K562 (cell line): ENCODE data around the gene CLCF1. TPM values are rescaled to one million over a fixed set of nuclear protein-coding genes. Genes with fewer than 3 reads are reported as not detected.

Source experiments
- FOXK2 ChIP-seq, 2 experiments: fragments of 450-650 bp; IDR thresholded peaks in 1 of 2; conservative IDR thresholded peaks in 1 of 2; 2 replicates each; pipeline ENCODE4 v1.6.1; 2016; ENCODE audit warnings: low read depth in 2 of 2, mild to moderate bottlenecking in 1 of 2
- IFI16 ChIP-seq: fragments of 250-450 bp; sonication (Bioruptor Pico); IDR thresholded peaks from 2 replicates; pipeline ENCODE4 v2.1.2; 2022; ENCODE audit warnings: mild to moderate bottlenecking, inconsistent platforms
- JUN ChIP-seq, 2 experiments: sonication (generic) in 1 of 2; formaldehyde crosslinking in 1 of 2; IDR thresholded peaks; 2 replicates each; pipeline versions ENCODE4 v1.6.1 to v1.8.0; 2012 to 2022; ENCODE audit warnings: borderline replicate concordance in 2 of 2, mild to moderate bottlenecking in 2 of 2, improper control_type of control experiment in 1 of 2, low read depth in 1 of 2, low read length in 1 of 2, missing genetic modification reagents in 1 of 2
- SAFB ChIP-seq: fragments of 200-400 bp; formaldehyde crosslinking; IDR thresholded peaks from 2 replicates; pipeline ENCODE4 v1.6.1; 2017; ENCODE audit warnings: low read depth, low read length, borderline replicate concordance
- TCF7L2 ChIP-seq: fragments of 150-350 bp; IDR thresholded peaks from 2 replicates; pipeline ENCODE4 v1.6.1; 2016; ENCODE audit warnings: low read depth, mild to moderate bottlenecking, low read length, moderate library complexity
- ZC3H11A ChIP-seq: IDR thresholded peaks from 2 replicates; pipeline ENCODE4 v1.6.1; 2012; ENCODE audit warnings: low read depth, low read length, improper control_type of control experiment
- ZNF175 ChIP-seq: fragments of 200-800 bp; sonication (Bioruptor generic); IDR thresholded peaks from 2 replicates; pipeline ENCODE4 v1.6.1; 2016; ENCODE audit warnings: low read depth, mild to moderate bottlenecking, missing genetic modification characterization, missing compliant biosample characterization
- ZNF586 ChIP-seq: fragments of 450-650 bp; formaldehyde crosslinking; conservative IDR thresholded peaks from 2 replicates; pipeline ENCODE4 v1.4.0; 2020; ENCODE audit warnings: mild to moderate bottlenecking, moderate library complexity
- ZNF766 ChIP-seq: fragments of 200-800 bp; sonication (Bioruptor generic); conservative IDR thresholded peaks from 2 replicates; pipeline ENCODE4 v1.6.1; 2016; ENCODE audit warnings: missing genetic modification characterization, missing compliant biosample characterization
- polyA plus RNA-seq, 8 experiments: library from polyadenylated mRNA; depleted of rRNA in 4 of 8; stranded (reverse) in 5 of 8; unstranded in 3 of 8; fragments of >200 nt; fragmentation: Nextera tagmentation in 2 of 8; fragmentation: Illumina TruSeq in 1 of 8; extraction: Ambion mirVana in 2 of 8; extraction: Trizol in 1 of 8; gene quantifications; 2 replicates each; pipeline versions ENCODE4 v1.2.1 to v1.2.3, GENCODE V29; 2011 to 2014; ENCODE audit warnings: inconsistent platforms in 1 of 8, missing spikeins in 1 of 8
- total RNA-seq, 7 experiments: library from RNA; depleted of rRNA in 6 of 7; stranded (reverse); fragments of >200 nt in 6 of 7; fragmentation: Illumina TruSeq in 2 of 7; extraction: Trizol in 2 of 7; gene quantifications; 2 replicates each; pipeline versions ENCODE4 v1.2.1 to v1.2.3, GENCODE V29; 2011 to 2021; ENCODE audit warnings: low replicate concordance in 1 of 7
- TF ChIP-seq, protein P1 (sequence below): fragments of 200-600 bp; sonication (generic); IDR thresholded peaks from one replicate; pipeline ENCODE4 v1.6.1; 2012; ENCODE audit warnings: mild to moderate bottlenecking, low read depth, low read length, inconsistent platforms
- TF ChIP-seq, protein P2 (sequence below): IDR thresholded peaks from 3 replicates; pipeline ENCODE4 v1.6.1; 2011; ENCODE audit warnings: borderline replicate concordance, mild to moderate bottlenecking, moderate library complexity; ENCODE audit not compliant: insufficient read length; ENCODE audit errors: extremely low read depth
- TF ChIP-seq, protein P3 (sequence below): fragments of 250-450 bp; sonication (Bioruptor Pico); IDR thresholded peaks from 2 replicates; pipeline ENCODE4 v1.8.0; 2021; ENCODE audit warnings: moderate library complexity, mild to moderate bottlenecking, inconsistent platforms

CLCF1 gene
- total and polyA plus RNA-seq, 9 of the 15 experiments (the other 6 are each of a cell fraction or from before 2014, with no cell fraction given): 0.49 to 5.8 (median 3.0) TPM

DNA sequence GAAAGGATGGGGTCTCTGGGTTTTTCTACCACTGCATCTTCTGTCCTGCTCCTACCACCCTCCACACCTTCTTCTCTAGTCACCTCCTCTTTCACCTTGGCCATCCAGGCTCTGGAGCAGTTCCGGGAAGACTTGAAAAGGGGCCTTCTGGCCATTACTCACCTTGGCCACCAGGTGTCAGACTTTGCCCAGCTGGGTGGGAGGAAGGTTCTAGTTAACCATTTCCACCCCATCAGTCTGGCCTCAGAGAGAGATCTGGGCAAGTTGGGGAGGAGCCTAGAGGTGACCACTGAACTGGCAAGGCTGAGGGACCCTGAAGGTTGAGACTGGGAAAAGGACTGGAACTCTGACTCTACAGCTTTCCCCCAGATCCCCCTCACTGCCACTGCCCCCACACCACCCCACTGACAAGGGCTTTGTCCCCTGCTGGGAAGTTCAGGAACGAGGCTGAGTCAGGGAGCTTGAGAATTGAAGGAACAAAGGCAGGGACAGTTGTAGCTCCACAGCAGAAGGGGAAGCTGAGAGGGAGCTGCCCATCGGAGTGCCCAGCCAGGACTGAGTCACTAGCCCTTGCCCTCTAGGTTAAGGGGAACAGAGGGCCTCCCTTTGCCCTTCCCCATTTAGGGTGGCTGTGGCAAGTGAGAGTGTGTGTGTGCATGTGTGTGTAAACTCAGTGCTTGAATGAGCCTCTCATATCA is 16.4 kb downstream of the CLCF1 start (continued):
- TF ChIP-seq SAFB (no peak), ZNF586 (CRISPR knock-in tag) (no peak), FOXK2 (conservative IDR thresholded peaks at IDR 0.05 in 1 of 2, IDR thresholded peaks at IDR 0.05 in 1 of 2; ENCODE audit: low read depth in 2 of 2) (no peak), TCF7L2 (no peak), ZNF175 (no peak), ZNF766 (no peak), ZC3H11A (no peak), JUN (IDR thresholded peaks at IDR 0.05; ENCODE audit: borderline replicate concordance, low read depth, low read length) (no peak), JUN (CRISPR knock-in tag; IDR thresholded peaks at IDR 0.05; ENCODE audit: borderline replicate concordance) (0 out of 2 replicates have a peak, but pooled peaks have one; percentile 37), IFI16 (CRISPR knock-in tag) (no peak)
- TF ChIP-seq, protein P1, sequence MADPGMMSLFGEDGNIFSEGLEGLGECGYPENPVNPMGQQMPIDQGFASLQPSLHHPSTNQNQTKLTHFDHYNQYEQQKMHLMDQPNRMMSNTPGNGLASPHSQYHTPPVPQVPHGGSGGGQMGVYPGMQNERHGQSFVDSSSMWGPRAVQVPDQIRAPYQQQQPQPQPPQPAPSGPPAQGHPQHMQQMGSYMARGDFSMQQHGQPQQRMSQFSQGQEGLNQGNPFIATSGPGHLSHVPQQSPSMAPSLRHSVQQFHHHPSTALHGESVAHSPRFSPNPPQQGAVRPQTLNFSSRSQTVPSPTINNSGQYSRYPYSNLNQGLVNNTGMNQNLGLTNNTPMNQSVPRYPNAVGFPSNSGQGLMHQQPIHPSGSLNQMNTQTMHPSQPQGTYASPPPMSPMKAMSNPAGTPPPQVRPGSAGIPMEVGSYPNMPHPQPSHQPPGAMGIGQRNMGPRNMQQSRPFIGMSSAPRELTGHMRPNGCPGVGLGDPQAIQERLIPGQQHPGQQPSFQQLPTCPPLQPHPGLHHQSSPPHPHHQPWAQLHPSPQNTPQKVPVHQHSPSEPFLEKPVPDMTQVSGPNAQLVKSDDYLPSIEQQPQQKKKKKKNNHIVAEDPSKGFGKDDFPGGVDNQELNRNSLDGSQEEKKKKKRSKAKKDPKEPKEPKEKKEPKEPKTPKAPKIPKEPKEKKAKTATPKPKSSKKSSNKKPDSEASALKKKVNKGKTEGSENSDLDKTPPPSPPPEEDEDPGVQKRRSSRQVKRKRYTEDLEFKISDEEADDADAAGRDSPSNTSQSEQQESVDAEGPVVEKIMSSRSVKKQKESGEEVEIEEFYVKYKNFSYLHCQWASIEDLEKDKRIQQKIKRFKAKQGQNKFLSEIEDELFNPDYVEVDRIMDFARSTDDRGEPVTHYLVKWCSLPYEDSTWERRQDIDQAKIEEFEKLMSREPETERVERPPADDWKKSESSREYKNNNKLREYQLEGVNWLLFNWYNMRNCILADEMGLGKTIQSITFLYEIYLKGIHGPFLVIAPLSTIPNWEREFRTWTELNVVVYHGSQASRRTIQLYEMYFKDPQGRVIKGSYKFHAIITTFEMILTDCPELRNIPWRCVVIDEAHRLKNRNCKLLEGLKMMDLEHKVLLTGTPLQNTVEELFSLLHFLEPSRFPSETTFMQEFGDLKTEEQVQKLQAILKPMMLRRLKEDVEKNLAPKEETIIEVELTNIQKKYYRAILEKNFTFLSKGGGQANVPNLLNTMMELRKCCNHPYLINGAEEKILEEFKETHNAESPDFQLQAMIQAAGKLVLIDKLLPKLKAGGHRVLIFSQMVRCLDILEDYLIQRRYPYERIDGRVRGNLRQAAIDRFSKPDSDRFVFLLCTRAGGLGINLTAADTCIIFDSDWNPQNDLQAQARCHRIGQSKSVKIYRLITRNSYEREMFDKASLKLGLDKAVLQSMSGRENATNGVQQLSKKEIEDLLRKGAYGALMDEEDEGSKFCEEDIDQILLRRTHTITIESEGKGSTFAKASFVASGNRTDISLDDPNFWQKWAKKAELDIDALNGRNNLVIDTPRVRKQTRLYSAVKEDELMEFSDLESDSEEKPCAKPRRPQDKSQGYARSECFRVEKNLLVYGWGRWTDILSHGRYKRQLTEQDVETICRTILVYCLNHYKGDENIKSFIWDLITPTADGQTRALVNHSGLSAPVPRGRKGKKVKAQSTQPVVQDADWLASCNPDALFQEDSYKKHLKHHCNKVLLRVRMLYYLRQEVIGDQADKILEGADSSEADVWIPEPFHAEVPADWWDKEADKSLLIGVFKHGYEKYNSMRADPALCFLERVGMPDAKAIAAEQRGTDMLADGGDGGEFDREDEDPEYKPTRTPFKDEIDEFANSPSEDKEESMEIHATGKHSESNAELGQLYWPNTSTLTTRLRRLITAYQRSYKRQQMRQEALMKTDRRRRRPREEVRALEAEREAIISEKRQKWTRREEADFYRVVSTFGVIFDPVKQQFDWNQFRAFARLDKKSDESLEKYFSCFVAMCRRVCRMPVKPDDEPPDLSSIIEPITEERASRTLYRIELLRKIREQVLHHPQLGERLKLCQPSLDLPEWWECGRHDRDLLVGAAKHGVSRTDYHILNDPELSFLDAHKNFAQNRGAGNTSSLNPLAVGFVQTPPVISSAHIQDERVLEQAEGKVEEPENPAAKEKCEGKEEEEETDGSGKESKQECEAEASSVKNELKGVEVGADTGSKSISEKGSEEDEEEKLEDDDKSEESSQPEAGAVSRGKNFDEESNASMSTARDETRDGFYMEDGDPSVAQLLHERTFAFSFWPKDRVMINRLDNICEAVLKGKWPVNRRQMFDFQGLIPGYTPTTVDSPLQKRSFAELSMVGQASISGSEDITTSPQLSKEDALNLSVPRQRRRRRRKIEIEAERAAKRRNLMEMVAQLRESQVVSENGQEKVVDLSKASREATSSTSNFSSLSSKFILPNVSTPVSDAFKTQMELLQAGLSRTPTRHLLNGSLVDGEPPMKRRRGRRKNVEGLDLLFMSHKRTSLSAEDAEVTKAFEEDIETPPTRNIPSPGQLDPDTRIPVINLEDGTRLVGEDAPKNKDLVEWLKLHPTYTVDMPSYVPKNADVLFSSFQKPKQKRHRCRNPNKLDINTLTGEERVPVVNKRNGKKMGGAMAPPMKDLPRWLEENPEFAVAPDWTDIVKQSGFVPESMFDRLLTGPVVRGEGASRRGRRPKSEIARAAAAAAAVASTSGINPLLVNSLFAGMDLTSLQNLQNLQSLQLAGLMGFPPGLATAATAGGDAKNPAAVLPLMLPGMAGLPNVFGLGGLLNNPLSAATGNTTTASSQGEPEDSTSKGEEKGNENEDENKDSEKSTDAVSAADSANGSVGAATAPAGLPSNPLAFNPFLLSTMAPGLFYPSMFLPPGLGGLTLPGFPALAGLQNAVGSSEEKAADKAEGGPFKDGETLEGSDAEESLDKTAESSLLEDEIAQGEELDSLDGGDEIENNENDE: no peak
- TF ChIP-seq, protein P2, sequence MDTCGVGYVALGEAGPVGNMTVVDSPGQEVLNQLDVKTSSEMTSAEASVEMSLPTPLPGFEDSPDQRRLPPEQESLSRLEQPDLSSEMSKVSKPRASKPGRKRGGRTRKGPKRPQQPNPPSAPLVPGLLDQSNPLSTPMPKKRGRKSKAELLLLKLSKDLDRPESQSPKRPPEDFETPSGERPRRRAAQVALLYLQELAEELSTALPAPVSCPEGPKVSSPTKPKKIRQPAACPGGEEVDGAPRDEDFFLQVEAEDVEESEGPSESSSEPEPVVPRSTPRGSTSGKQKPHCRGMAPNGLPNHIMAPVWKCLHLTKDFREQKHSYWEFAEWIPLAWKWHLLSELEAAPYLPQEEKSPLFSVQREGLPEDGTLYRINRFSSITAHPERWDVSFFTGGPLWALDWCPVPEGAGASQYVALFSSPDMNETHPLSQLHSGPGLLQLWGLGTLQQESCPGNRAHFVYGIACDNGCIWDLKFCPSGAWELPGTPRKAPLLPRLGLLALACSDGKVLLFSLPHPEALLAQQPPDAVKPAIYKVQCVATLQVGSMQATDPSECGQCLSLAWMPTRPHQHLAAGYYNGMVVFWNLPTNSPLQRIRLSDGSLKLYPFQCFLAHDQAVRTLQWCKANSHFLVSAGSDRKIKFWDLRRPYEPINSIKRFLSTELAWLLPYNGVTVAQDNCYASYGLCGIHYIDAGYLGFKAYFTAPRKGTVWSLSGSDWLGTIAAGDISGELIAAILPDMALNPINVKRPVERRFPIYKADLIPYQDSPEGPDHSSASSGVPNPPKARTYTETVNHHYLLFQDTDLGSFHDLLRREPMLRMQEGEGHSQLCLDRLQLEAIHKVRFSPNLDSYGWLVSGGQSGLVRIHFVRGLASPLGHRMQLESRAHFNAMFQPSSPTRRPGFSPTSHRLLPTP: no peak
- TF ChIP-seq, protein P3, sequence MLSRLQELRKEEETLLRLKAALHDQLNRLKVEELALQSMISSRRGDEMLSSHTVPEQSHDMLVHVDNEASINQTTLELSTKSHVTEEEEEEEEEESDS (CRISPR knock-in tag): no peak
